ENCODE data around the gene RPL10. TPM values are rescaled to one million over a fixed set of nuclear protein-coding genes. Genes with fewer than 3 reads are reported as not detected.
A peak's percentile ranks its signal among the peaks of the same experiment; 100 is the strongest.
"Not testable (repeated sequence)": the region's sequence is repeated elsewhere in the genome, so short reads cannot be mapped to it uniquely, and the experiment has no call there.

Gene RPL10
- total RNA-seq, 1 donor from 2014 or later = 3,937 TPM

DNA sequence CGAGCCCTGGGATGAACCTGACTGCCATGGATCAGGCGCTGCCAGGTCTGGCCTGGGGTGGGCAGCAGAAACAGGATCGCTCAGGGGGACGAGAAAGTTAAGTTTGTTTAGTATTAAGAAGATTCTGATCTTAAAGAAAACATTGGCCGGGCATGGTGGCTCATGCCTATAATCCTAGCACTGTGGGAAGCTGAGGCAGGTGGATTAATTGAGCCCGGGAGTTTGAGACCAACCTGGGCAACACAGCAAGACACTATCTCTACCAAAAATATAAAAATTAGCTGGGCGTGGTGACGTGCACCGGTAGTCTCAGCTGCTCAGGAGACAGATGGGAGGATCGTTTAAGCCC, 23.0 kb upstream of the RPL10 start:
- DNase-seq (ENCODE audit: low read depth) = peak; percentile 22

GRCh38 chrX:154376774-154377173, 21.4 kb upstream of the RPL10 start:
- DNase-seq (ENCODE audit: low read depth) = no peak

DNA sequence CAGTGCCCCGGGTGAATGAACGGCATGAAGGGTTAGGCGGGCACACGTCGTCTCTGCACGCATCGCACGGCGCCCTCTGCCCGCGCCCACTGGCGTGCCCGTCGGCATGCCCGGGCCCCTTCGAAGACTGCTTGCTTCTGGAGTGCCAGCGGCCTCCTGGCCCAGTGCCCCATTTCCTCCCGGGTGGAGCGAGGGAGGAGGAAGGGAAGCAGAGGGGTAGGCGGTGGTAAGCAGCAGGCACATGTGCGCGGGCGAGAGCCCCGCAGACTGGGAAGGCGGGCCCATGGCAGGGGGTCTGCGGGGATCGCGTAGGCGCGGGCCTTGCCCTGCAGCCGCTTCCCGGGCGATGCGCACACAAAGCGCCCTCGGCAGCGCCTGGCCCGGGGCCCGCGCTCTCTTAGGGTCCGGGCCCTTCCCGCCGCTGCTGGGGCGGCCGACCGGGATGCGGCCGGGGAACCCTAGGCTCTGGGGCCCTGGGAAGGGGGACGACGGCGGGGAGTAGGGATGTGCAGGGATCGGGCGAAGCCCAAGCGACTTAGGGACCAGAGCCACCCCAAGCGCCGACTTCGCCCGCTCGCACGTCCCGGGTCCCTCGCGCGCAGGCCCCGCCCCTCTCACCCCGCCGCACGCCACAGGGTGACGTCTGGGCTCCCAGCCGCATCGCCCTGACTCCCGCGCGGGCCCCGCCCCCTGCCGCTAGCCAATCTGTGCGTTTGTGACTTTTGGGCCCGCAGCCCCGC, 19.9 kb upstream of the RPL10 start:
- DNase-seq (ENCODE audit: low read depth) = peak; percentile 59

- peak; percentile 96 for DNase-seq (ENCODE audit: low read depth)
These were observed 19.2 kb upstream of the RPL10 start, which contains the start of gene EMD for GRCh38 chrX:154378799-154379568. TSS of gene EMD (plus strand) at chrX:154379295. CDS start at chrX:154379485, 190 bp downstream.

DNA sequence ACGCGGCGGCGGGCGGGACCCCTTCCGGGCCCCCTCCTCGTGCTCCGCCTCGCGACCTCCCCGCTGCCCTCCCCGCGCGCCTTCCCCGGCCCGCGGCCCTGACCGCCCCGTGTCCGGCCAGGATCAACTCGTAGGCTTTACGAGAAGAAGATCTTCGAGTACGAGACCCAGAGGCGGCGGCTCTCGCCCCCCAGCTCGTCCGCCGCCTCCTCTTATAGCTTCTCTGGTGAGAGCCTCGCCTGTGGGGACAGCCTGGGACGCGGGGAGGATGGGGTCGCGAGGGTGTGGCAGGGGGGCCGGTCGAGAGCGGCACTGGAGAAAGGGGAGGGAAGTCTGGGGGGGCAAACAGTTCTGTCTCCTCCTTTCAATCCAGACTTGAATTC, 18.6 kb upstream of the RPL10 start:
- DNase-seq (ENCODE audit: low read depth) = no peak

- DNase-seq (ENCODE audit: low read depth) = no peak
These were observed 18.0 kb upstream of the RPL10 start for GRCh38 chrX:154380153-154380552.

DNA sequence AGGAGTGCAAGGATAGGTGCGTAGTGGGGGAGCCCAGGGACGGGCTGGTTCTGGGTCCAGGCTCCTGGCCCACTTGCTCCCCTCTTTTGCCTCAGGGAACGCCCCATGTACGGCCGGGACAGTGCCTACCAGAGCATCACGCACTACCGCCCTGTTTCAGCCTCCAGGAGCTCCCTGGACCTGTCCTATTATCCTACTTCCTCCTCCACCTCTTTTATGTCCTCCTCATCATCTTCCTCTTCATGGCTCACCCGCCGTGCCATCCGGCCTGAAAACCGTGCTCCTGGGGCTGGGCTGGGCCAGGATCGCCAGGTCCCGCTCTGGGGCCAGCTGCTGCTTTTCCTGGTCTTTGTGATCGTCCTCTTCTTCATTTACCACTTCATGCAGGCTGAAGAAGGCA, 17.4 kb upstream of the RPL10 start:
- no peak for DNase-seq (ENCODE audit: low read depth)

DNA sequence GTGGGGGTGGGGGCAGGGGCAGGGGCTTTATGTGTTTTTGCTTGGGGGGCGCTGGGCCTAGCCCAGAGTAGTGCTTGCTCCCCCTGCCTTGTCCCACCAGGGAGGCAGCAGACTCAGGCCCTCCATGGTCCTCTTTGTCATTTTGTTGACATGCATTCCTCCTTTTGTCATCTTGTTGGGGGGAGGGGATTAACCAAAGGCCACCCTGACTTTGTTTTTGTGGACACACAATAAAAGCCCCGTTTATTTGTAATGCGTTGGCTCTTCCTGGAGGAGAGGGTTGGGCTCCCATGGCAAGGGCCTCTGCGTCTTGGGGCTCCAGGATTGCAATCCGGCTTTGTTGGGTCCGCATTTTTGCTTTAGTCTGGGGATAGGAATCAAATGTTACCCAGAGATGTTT, 16.9 kb upstream of the RPL10 start:
- no peak for DNase-seq (ENCODE audit: low read depth)

GRCh38 chrX:154382483-154383069, 15.6 kb upstream of the RPL10 start:
- DNase-seq (ENCODE audit: low read depth) = no peak

DNA sequence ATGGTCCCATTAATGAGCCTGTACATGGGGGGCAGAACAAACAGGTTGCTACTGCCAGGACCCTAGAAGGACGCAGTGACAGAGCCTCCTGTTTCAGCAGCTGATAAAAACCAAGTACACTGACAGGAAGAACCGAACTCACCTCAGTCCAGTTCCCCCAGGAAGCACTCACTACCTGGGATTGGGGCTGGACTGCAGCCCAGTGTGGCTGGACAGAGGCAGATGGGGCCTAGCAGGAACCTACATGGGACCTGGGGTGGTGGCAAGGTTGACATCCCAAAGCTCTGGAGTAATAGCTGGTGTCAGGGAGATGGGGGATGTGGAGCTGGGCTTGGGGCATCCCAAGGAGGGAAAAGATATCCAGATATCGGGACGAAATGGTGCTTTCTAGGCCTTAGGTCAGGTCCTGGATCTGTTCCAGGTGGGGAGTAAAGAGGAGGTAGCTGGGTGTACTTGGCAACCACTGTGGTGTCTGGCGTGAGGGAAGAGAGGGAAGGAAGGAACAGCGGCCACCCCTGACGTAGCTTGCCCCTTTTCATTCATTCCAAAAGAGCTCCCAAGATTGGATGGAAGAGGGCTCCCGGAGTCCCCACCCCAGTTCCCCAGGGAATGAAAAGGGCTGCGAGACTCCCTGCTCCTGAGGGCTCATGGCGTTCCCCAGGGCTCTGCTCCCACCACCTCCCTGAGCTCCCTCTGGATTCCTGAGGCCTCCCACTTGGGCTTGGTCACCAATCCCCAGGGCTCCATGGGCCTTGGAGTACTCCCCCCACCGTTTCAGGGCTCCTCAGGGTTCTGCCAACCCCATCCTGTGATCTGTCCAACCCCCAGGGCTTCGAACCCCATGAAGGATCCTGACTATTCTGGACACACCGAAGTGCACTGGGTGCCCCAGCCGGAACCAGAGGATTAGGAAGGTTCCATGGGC, 14.6 kb upstream of the RPL10 start:
- no peak for DNase-seq (ENCODE audit: low read depth)

DNA sequence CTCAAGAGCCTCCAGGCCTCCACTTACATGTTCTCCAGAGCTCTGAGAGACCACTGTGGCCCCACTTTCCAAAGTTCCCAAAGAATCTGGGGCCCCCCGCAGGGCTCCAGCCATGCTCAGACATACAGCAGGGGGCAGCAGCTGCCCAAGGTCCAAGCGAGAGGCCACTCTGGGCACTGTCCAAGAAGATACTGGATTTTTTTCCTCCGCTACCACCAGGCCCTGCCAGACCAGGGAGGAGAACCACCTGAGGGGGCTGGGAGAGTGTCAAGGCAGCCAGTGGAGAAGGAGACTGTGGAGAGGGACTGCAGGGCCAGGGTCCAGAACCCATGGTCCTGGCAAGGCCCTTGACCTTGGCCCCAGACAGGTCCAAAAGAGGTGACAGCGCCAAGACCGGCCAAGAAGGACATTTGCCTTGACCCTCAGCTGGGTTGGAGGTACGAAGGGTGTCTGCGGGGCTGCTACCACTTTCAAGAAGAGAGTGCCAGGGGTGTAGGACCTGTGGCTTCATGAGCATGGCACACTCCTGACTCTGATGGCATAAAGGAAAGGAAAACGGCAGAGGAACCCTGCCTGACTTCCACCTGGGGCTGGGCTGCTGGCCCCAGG, 13.8 kb upstream of the RPL10 start:
- DNase-seq (ENCODE audit: low read depth) = peak; percentile 31

GRCh38 chrX:154388094-154388493, 10.1 kb upstream of the RPL10 start:
- not testable (repeated sequence) for DNase-seq (ENCODE audit: low read depth)

- DNase-seq (ENCODE audit: low read depth) = not testable (repeated sequence)
These were observed 9.5 kb upstream of the RPL10 start for GRCh38 chrX:154388649-154389048.

GRCh38 chrX:154389812-154390747, 8.1 kb upstream of the RPL10 start:
- not testable (repeated sequence) for DNase-seq (ENCODE audit: low read depth)

- DNase-seq (ENCODE audit: low read depth) = not testable (repeated sequence)
These were observed 1.8 kb upstream of the RPL10 start for GRCh38 chrX:154396363-154396762.

- DNase-seq (ENCODE audit: low read depth) = peak; percentile 78
These were observed 947 bp upstream of the RPL10 start for GRCh38 chrX:154396973-154397887.

GRCh38 chrX:154398668-154399526, 720 bp downstream of the RPL10 start:
- DNase-seq (ENCODE audit: low read depth) = peak; percentile 85

Measured in myocyte (in vitro differentiated cells).